HUES6 (cell line): ENCODE results near the gene DNMT3B.

ENCODE experiments used
- H3K27ac ChIP-seq: 2 replicates; pipeline ENCODE4 v1.7.0; 2013; ENCODE audit warnings: low read depth, mild to moderate bottlenecking, low read length, inconsistent platforms
- H3K27me3 ChIP-seq: 2 replicates; pipeline ENCODE4 v1.6.1; 2013; ENCODE audit warnings: low read length; ENCODE audit not compliant: control insufficient read depth, insufficient read depth
- H3K36me3 ChIP-seq: 2 replicates; pipeline ENCODE4 v1.6.1; 2013; ENCODE audit warnings: low read length; ENCODE audit not compliant: control insufficient read depth, insufficient read depth
- H3K4me1 ChIP-seq: 2 replicates; pipeline ENCODE4 v1.6.1; 2013; ENCODE audit warnings: low read length; ENCODE audit not compliant: control insufficient read depth, insufficient read depth
- H3K4me3 ChIP-seq: 2 replicates; pipeline ENCODE4 v1.5.1; 2013; ENCODE audit warnings: low read depth, low read length
- H3K9ac ChIP-seq: one replicate; pipeline ENCODE4 v1.6.1; 2013; ENCODE audit warnings: mild to moderate bottlenecking, low read length
- H3K9me3 ChIP-seq: 2 replicates; pipeline ENCODE4 v1.6.1; 2013; ENCODE audit warnings: low read depth, low read length; ENCODE audit not compliant: control insufficient read depth, insufficient read depth

The DNMT3B gene

GRCh38 chr20:32779500-32780211 lies 17.5 kb downstream of the DNMT3B start:
- Histone ChIP-seq H3K4me3 (no peak overlapping the region), H3K4me1 (peaks cover 45% of the 10 kb centered on the region), H3K9me3 (no peaks in the 10 kb centered on the region), H3K36me3 (peaks cover 94% of the 10 kb centered on the region), H3K9ac (no peak overlapping the region), H3K27ac (0 out of 2 replicates have a peak overlapping the region, but pooled peaks have one; percentile 26), H3K27me3 (no peaks in the 10 kb centered on the region)

DNA sequence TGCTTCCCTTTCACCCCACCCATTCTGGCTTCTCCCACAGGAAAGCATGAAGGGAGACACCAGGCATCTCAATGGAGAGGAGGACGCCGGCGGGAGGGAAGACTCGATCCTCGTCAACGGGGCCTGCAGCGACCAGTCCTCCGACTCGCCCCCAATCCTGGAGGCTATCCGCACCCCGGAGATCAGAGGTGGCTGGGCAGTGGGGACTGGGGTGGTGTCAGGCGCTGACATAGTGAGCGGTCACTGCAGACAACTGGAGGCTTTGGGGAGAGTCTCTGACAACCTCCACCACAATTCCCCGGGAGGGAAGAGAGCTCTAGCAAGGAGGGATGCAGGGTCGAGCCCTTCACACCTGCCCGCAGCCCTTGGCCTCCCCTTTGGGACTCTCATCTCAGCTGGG lies 18.1 kb downstream of the DNMT3B start:
- Histone ChIP-seq H3K36me3 (peaks cover 94% of the 10 kb centered on the region), H3K27ac (peak overlapping the region; percentile 26; the same call in 1 of the 2 replicates), H3K27me3 (no peaks in the 10 kb centered on the region), H3K9ac (peak overlapping the region; percentile 35), H3K4me3 (no peak overlapping the region), H3K9me3 (no peaks in the 10 kb centered on the region), H3K4me1 (peaks cover 43% of the 10 kb centered on the region)

DNA sequence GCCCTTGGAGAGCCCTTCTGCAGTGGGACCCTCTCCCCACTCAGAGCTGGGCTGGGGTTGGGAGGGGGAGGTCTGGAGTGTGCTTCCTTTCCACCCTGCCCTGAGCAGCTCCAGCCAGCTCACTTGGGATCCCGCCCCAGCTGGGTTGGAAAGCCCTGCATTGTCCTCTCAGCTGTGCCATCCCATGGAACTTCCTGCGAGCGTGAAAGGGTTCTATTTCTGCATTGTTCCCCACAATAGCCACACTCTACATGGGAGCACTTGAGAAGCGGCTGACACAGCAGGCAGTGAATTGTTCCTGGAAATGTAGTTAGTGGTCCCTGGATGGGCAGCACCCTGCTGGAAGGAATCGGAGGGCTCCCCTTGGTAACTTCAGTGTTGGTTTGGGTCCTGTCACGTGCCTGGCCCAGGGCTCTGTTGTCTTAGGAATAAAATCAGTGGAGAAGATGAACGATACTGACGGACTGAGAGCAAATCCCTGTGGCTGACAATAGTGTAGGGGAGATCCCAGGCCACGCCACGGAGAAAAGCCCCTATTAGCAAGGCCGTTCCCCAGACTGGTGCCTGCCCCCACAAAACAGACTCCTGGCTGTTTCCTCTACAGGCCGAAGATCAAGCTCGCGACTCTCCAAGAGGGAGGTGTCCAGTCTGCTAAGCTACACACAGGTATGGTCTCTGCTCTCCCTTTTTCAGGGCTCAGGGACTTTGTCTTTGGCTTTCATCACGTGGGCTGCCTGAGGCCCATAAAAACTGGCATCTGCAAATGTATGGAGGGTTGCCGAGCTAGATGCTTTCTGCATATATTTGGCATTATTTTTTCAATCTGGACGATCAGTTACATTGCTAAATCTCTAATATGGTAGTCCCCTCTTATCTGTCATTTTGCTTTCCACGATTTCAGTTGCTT lies 18.8 kb downstream of the DNMT3B start:
- peak overlapping the region; percentile 63 for H3K27ac ChIP-seq
- H3K9ac ChIP-seq: peak overlapping the region; percentile 48
- peaks cover 96% of the 10 kb centered on the region for H3K36me3 ChIP-seq
- H3K9me3 ChIP-seq: no peaks in the 10 kb centered on the region
- H3K4me3 ChIP-seq: no peak overlapping the region
- H3K4me1 ChIP-seq: peaks cover 37% of the 10 kb centered on the region
- no peaks in the 10 kb centered on the region for H3K27me3 ChIP-seq

DNA sequence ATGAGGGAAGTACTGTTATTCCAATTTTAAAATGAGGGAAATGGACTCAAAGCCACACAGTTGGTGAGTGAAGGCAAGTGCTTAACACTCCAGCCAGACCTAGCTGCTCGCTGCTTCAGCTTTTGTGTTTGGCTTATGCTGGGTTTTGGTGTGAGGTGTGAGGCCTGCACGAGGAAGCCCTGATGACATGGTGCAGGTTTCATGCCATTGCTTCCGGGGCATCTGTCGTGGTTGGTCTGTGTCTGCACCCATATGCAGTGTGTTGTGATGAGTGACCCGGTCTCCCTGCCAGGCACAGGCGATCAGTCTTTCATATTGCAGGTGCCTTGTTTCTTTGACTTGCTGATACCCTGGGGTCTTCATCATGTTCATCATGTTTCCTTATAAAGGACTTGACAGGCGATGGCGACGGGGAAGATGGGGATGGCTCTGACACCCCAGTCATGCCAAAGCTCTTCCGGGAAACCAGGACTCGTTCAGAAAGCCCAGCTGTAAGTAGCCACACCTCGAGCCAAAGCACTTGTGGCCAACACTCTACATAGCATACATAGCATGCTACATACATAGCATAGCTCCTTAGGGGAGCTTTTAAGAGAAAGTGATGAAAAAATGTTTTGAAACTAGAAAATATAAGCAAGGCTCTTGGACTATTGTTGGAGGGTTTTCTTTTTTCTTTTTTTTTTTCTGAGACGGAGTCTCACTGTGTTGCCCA lies 22.3 kb downstream of the DNMT3B start:
- Histone ChIP-seq H3K9me3 (no peaks in the 10 kb centered on the region), H3K27ac (no peak overlapping the region), H3K9ac (no peak overlapping the region), H3K4me1 (peaks cover 8% of the 10 kb centered on the region; the same call in 1 of the 2 replicates), H3K36me3 (peaks cover 99% of the 10 kb centered on the region), H3K27me3 (no peaks in the 10 kb centered on the region), H3K4me3 (no peak overlapping the region)

DNA sequence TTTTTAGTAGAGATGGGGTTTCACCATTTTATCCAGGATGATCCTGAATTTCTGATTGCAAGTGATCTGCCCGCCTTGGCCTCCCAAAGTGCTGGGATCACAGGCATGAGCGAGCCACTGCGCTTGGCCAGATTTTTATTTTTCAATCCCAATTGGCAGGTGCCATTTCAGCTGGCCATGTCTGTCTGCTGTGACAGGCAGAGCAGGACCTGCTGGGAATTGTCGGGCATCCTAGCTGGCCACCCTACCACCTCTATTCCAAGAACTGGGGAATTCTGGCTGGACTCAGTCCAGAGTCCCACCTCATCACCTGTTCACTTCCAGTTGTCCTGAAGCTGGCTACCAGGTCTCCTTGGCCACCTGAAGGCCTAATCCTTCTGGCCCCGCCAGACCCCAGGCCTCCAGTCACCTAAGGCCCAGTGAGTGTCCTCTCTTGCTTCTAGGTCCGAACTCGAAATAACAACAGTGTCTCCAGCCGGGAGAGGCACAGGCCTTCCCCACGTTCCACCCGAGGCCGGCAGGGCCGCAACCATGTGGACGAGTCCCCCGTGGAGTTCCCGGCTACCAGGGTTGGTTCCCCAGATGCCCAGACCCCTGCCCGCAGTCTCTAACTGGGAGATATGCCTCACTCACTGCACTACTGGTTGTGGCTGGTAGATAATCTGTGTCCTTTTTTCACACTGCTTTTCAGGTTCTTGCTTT lies 24.0 kb downstream of the DNMT3B start:
- peaks cover 100% of the 10 kb centered on the region for H3K36me3 ChIP-seq
- H3K4me1 ChIP-seq: 0 out of 2 replicates have a peak, but pooled peaks cover 2% of the 10 kb centered on the region
- H3K27ac ChIP-seq: no peak overlapping the region
- H3K9me3 ChIP-seq: no peaks in the 10 kb centered on the region
- H3K9ac ChIP-seq: no peak overlapping the region
- no peak overlapping the region for H3K4me3 ChIP-seq
- no peaks in the 10 kb centered on the region for H3K27me3 ChIP-seq

- peaks cover 100% of the 10 kb centered on the region for H3K36me3 ChIP-seq
- H3K9ac ChIP-seq: no peak overlapping the region
- H3K9me3 ChIP-seq: no peaks in the 10 kb centered on the region
- 0 out of 2 replicates have a peak, but pooled peaks cover 8% of the 10 kb centered on the region for H3K4me1 ChIP-seq
- no peak overlapping the region for H3K27ac ChIP-seq
- H3K27me3 ChIP-seq: no peaks in the 10 kb centered on the region
- H3K4me3 ChIP-seq: no peak overlapping the region
Measured at GRCh38 chr20:32787168-32787567, 25.0 kb downstream of the DNMT3B start.

DNA sequence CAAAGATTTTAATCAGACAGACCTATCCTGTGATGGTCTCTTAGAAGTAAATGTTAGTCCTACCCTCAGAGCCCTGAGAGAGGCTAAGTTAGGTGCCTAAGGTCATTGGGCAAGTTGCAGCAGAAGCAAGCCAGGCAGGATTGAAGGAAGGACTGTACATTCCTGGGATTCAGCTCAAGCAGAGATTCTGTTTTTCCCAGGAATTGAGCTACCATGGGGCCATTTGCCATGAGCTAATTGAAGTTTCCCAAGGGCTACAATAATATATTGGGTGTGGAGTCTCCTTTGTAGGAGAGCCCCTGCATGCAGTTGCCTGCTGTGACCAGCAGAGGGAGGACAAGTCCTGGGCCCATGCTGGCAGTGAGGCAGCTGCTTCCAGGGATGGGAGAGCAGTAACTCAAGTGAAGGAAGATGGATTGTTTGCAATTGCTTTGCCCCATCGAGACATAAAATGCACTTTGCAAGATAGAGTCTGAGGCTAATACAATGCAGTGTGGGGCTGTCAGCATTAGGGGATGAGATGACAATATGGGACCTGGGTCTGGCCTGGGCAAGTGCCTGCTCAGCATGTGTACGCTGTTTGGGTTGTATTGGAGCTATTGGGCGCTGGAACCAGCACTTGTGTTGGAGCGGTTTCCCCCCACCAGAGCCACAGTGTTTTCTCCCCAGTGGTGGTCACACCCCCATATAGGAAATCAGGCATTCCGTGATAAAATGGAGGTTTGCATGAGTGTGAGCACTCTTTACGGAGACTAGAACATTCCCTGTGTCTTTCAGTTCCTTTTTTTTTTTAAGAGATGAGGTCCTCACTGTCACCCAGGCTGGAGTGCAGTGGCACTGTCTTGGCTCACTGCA lies 27.9 kb downstream of the DNMT3B start:
- H3K9me3 ChIP-seq: no peaks in the 10 kb centered on the region
- no peak overlapping the region for H3K4me3 ChIP-seq
- 0 out of 2 replicates have a peak, but pooled peaks cover 8% of the 10 kb centered on the region for H3K4me1 ChIP-seq
- no peak overlapping the region for H3K9ac ChIP-seq
- H3K27me3 ChIP-seq: no peaks in the 10 kb centered on the region
- H3K27ac ChIP-seq: no peak overlapping the region
- H3K36me3 ChIP-seq: peaks cover 100% of the 10 kb centered on the region

- H3K27ac ChIP-seq: 0 out of 2 replicates have a peak overlapping the region, but pooled peaks have one; percentile 8
- H3K4me1 ChIP-seq: 0 out of 2 replicates have a peak, but pooled peaks cover 8% of the 10 kb centered on the region
- H3K36me3 ChIP-seq: peaks cover 100% of the 10 kb centered on the region
- H3K9ac ChIP-seq: no peak overlapping the region
- no peaks in the 10 kb centered on the region for H3K9me3 ChIP-seq
- no peaks in the 10 kb centered on the region for H3K27me3 ChIP-seq
- no peak overlapping the region for H3K4me3 ChIP-seq
Measured at GRCh38 chr20:32790751-32791057, 28.5 kb downstream of the DNMT3B start.

DNA sequence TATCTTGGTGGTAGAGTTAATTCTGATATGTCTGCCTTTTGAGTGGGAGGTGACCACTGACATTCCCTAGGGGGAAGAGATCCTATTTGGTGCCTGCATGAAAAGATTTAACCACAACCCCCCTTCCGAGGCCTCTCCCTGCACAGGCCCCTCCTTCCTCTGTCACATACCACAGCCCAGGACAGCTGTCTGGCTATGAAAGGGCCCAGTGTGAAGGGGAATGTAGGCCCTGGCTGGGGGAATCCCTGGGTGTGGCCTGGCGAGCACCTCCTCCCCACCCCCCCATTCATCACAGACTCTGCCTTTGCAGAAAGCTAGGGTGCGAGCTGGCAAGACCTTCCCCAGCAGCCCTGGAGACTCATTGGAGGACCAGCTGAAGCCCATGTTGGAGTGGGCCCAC lies 30.1 kb downstream of the DNMT3B start:
- peaks cover 100% of the 10 kb centered on the region for H3K36me3 ChIP-seq
- 0 out of 2 replicates have a peak, but pooled peaks cover 8% of the 10 kb centered on the region for H3K4me1 ChIP-seq
- no peaks in the 10 kb centered on the region for H3K27me3 ChIP-seq
- no peaks in the 10 kb centered on the region for H3K9me3 ChIP-seq
- H3K9ac ChIP-seq: no peak overlapping the region
- H3K27ac ChIP-seq: no peak overlapping the region
- no peak overlapping the region for H3K4me3 ChIP-seq
